DOHH2 (cell line): Measurements from ENCODE around the gene ACADS.

Experiments
- H3F3A ChIP-seq: fragments of 200-600 bp; sonication (generic), shearing (Covaris generic); 2 replicates; pipeline ENCODE4 v1.6.0; 2016; ENCODE audit warnings: antibody characterized with exemption, mild to moderate bottlenecking; ENCODE audit not compliant: control insufficient read depth, insufficient read depth
- H3K27ac ChIP-seq: fragments of 200-600 bp; sonication (generic); 2 replicates; pipeline ENCODE4 v1.5.1; 2014; ENCODE audit warnings: low read depth, mild to moderate bottlenecking, low read length, moderate library complexity
- H3K27me3 ChIP-seq: fragments of 200-600 bp; sonication (generic); 2 replicates; pipeline ENCODE4 v1.6.1; 2014; ENCODE audit warnings: mild to moderate bottlenecking, low read length, mixed read lengths; ENCODE audit not compliant: control insufficient read depth
- H3K36me3 ChIP-seq: fragments of 200-600 bp; sonication (generic); 2 replicates; pipeline ENCODE4 v1.6.1; 2014; ENCODE audit warnings: mild to moderate bottlenecking, low read length, moderate library complexity, mixed read lengths; ENCODE audit not compliant: control insufficient read depth
- H3K4me1 ChIP-seq: fragments of 200-600 bp; sonication (generic); 2 replicates; pipeline ENCODE4 v1.6.1; 2014; ENCODE audit warnings: mild to moderate bottlenecking, low read length, mixed read lengths; ENCODE audit not compliant: control insufficient read depth
- H3K4me2 ChIP-seq: fragments of 200-600 bp; sonication (generic); 2 replicates; pipeline ENCODE4 v1.6.0; 2014; ENCODE audit warnings: mild to moderate bottlenecking, low read length, moderate library complexity
- H3K4me3 ChIP-seq: fragments of 200-600 bp; sonication (generic); 2 replicates; pipeline ENCODE4 v1.5.1; 2014; ENCODE audit warnings: mild to moderate bottlenecking, low read length, mixed read lengths
- H3K79me2 ChIP-seq: fragments of 200-600 bp; sonication (generic); 2 replicates; pipeline ENCODE4 v1.6.1; 2014; ENCODE audit warnings: mild to moderate bottlenecking, low read length, mixed read lengths; ENCODE audit not compliant: control insufficient read depth
- H3K9me2 ChIP-seq: fragments of 200-600 bp; sonication (generic); replicated peaks from 2 replicates; pipeline ENCODE4 v1.6.1; 2014; ENCODE audit warnings: mild to moderate bottlenecking, low read length, mixed read lengths; ENCODE audit not compliant: control insufficient read depth
- H3K9me3 ChIP-seq: fragments of 200-600 bp; sonication (generic); 2 replicates; pipeline ENCODE4 v1.6.1; 2014; ENCODE audit warnings: antibody characterized with exemption, low read length, mixed read lengths; ENCODE audit not compliant: control insufficient read depth, insufficient read depth
- H4K20me1 ChIP-seq: fragments of 200-600 bp; sonication (generic); 2 replicates; pipeline ENCODE4 v1.6.0; 2014; ENCODE audit warnings: low read depth, mild to moderate bottlenecking, antibody characterized with exemption, low read length, moderate library complexity; ENCODE audit not compliant: control insufficient read depth, insufficient read depth
- CTCF ChIP-seq: fragments of 200-600 bp; sonication (generic); IDR thresholded peaks from one replicate; pipeline ENCODE4 v1.5.1; 2014; ENCODE audit warnings: antibody characterized with exemption, mild to moderate bottlenecking, low read depth, low read length; ENCODE audit not compliant: poor library complexity, severe bottlenecking
- EZH2phosphoT487 ChIP-seq: fragments of 200-600 bp; sonication (generic); IDR thresholded peaks from 2 replicates; pipeline ENCODE4 v1.6.1; 2017; ENCODE audit warnings: borderline replicate concordance, mild to moderate bottlenecking, antibody characterized with exemption, low read length, moderate library complexity, mixed read lengths

The ACADS gene

DNA sequence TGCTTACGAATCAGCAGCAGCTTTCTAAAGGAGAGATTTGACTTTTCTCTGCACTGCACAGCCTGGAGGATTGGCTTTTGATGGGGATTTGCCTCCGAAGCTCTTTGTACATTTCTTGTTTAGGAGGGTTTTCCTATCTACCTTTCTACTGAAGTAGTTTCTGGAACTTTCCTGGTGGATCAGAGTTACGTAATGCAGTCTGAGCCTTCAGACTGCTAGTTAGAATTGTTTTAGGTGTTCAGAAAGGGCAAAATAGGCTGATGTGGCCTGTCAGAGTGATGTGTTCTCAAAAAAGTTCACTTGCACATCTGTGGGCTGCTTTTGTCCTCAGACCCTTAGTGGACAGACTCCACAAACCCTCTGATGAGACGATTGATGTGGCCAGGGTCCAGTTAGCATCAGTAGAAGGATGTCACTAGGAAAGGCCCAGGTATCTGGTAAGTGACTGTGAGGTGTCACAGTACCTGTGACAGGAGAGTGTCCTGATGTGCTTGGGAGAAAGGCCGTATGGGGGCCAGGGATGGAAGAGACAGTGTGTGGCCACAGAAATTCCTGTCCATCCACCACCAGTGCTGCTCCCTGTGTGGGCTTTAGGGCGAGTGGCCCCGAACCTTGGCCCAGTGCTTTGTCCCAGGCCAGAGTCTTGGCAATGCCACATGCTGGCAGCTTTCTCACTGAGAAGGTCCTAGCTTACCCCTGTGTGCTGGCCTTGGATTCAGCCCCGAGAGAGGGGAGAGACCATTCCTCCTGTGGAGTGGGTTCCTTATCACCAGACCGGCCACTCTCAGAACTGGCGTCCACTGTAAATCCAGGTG, 4.4 kb upstream of the ACADS start:
- peaks cover 34% of the 10 kb centered on the region for H3K4me1 ChIP-seq
- H3K4me2 ChIP-seq = peak overlapping the region; percentile 46
- no peaks in the 10 kb centered on the region for H3K9me2 ChIP-seq
- H3K36me3 ChIP-seq = peaks cover 73% of the 10 kb centered on the region
- no peaks in the 10 kb centered on the region for H3K27me3 ChIP-seq
- no peak overlapping the region for H3K27ac ChIP-seq
- H3K79me2 ChIP-seq = no peaks in the 10 kb centered on the region
- no peak for TF ChIP-seq CTCF
- TF ChIP-seq EZH2phosphoT487 = no peak
- H4K20me1 ChIP-seq = peaks cover 12% of the 10 kb centered on the region
- H3K9me3 ChIP-seq = no peaks in the 10 kb centered on the region
- no peaks in the 10 kb centered on the region for H3F3A ChIP-seq
- 0 out of 2 replicates have a peak overlapping the region, but pooled peaks have one; percentile 13 for H3K4me3 ChIP-seq

DNA sequence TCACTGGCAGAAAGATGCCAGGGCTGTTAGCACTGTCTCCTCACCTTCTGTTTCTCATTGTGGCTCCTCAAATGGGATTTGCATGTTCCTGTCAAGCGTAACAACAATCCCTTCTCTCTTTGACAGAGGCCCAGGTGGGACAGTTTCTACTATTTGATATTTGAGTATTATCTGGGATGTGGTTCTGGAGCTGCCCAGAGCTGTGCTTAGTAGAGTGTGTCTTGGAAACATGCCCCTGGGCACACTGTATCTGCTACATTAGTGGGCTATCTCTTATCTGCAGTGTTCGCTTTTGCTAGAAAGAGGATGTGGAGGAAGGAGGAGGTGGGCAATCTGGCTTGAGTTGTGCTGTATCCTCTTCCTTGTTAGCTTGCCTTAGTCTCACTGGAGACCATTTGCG, 3.8 kb upstream of the ACADS start:
- H3F3A ChIP-seq = no peaks in the 10 kb centered on the region
- H3K4me3 ChIP-seq = peak overlapping the region; percentile 13
- H3K79me2 ChIP-seq = no peaks in the 10 kb centered on the region
- peak overlapping the region; percentile 46 for H3K4me2 ChIP-seq
- H3K4me1 ChIP-seq = peaks cover 37% of the 10 kb centered on the region
- no peaks in the 10 kb centered on the region for H3K27me3 ChIP-seq
- peaks cover 66% of the 10 kb centered on the region for H3K36me3 ChIP-seq
- no peaks in the 10 kb centered on the region for H3K9me3 ChIP-seq
- no peaks in the 10 kb centered on the region for H3K9me2 ChIP-seq
- H4K20me1 ChIP-seq = peaks cover 12% of the 10 kb centered on the region
- TF ChIP-seq CTCF (no peak), EZH2phosphoT487 (no peak)
- H3K27ac ChIP-seq = no peak overlapping the region

GRCh38 chr12:120722784-120723183, 2.8 kb upstream of the ACADS start:
- Histone ChIP-seq H3K36me3 (peaks cover 66% of the 10 kb centered on the region), H4K20me1 (peaks cover 12% of the 10 kb centered on the region), H3K4me1 (peaks cover 37% of the 10 kb centered on the region)

More at GRCh38 chr12:120722784-120723183, 2.8 kb upstream of the ACADS start:
- H3K9me2 ChIP-seq = no peaks in the 10 kb centered on the region
- no peaks in the 10 kb centered on the region for H3F3A ChIP-seq
- no peaks in the 10 kb centered on the region for H3K79me2 ChIP-seq
- no peak for TF ChIP-seq CTCF
- TF ChIP-seq EZH2phosphoT487 = no peak
- no peak overlapping the region for H3K27ac ChIP-seq
- no peaks in the 10 kb centered on the region for H3K27me3 ChIP-seq
- H3K4me3 ChIP-seq = no peak overlapping the region
- no peak overlapping the region for H3K4me2 ChIP-seq
- H3K9me3 ChIP-seq = no peaks in the 10 kb centered on the region
